ENCODE results near the gene THRA. TPM values are rescaled to one million over a fixed set of nuclear protein-coding genes. Genes with fewer than 3 reads are reported as not detected.

THRA gene
- total and polyA plus RNA-seq, 2 of the 8 experiments (the other 6 are each of a cell fraction or from before 2014, with no cell fraction given): 6.4 to 10.2 TPM

- TF ChIP-seq RXRA (IDR thresholded peaks at IDR 0.05; ENCODE audit: insufficient read depth, low read depth, low read length) (no peak), GABPA (IDR thresholded peaks at IDR 0.05; ENCODE audit: borderline replicate concordance, insufficient read depth, low read length) (no peak), TAF1 (IDR thresholded peaks at IDR 0.05; ENCODE audit: low read depth, low read length) (no peak), SIN3A (conservative IDR thresholded peaks at IDR 0.05 in 1 of 2, IDR thresholded peaks at IDR 0.05 in 1 of 2; ENCODE audit: low read depth in 1 of 2, low read length in 2 of 2) (no peak), MAX (IDR thresholded peaks at IDR 0.05) (no peak), HDAC2 (IDR thresholded peaks at IDR 0.05; ENCODE audit: borderline replicate concordance in 1 of 2, low read depth in 2 of 2, low read length in 2 of 2) (no peak), ATF3 (IDR thresholded peaks at IDR 0.05; ENCODE audit: insufficient read depth, low read depth, low read length) (no peak), EP300 (IDR thresholded peaks at IDR 0.05; ENCODE audit: borderline replicate concordance in 1 of 2, low read depth in 2 of 2, low read length in 2 of 2) (no peak)
Observed at GRCh38 chr17:40056379-40057015, 6.3 kb upstream of the THRA start (continued).

Measured in H1 (cell line).